GM12872 (cell line): ENCODE measurements around the gene SLC35A4.

Source experiments
- CTCF ChIP-seq: IDR thresholded peaks from 3 replicates; pipeline ENCODE4 v1.5.1; 2011; ENCODE audit warnings: low read depth, mild to moderate bottlenecking, low read length, moderate library complexity; ENCODE audit not compliant: insufficient read depth

SLC35A4 gene

DNA sequence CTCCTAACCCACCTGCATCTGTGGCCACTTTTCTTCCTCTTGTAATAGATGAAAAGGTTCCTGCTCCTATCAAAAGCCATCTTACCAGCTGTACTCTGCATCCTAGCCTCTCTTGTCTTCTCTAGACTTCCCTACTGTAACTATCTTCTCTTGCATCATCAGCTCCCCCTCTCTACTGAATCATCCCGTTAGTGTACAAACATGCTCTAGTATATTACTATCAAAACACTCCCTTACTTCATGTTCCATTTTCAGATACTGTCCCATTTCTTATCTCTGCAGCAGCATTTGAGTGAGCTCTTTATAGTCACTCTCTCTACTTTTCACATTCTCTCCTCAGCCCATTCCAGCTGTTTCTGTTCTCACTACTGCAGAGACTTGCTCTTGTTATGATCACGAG is 10.2 kb upstream of the SLC35A4 start:
- no peak for TF ChIP-seq CTCF

DNA sequence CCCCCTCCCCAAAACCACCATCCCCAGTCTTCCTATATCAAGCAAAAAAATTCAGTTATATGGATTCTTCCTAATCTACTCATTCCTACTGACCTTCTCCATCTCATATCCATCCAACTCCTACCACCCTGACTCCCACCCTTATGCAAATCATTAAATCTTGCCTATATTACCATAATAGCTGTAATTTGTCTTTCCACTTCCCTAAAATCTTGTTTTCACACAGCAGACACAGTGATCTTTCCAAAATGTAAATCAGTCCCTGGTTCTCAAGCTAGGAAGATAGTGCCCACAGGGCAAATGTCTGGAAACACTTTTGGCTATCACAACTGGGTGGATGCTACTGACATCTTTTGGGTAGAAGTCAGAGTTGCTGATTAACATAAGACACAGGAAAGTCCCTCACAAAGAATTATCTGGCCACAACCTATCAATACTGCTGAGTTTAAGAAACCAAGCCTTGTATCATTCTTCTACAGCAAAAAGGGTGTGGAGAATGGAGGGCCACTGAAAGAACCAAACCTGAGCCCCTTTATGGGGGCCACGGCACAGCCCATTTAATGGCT is 8.8 kb upstream of the SLC35A4 start:
- TF ChIP-seq CTCF: no peak

DNA sequence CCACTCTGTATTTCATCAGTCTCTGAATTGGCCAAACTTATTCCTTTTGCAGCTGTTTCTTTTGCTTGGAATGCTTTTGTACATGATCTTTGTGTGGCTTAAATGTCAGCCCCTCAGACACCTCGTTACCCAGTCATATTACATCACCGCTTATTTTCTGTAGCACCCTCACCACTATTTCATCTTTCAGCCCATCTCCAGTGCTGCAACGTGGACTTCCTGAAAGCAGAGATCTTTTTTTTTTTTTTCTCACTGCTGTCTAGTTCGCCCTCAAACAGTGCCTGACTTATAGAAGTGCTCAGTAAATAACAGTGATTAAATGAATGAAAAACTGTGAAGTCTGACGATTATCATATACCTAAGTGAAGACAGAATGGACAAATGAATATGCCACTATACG is 8.2 kb upstream of the SLC35A4 start:
- TF ChIP-seq CTCF: no peak

DNA sequence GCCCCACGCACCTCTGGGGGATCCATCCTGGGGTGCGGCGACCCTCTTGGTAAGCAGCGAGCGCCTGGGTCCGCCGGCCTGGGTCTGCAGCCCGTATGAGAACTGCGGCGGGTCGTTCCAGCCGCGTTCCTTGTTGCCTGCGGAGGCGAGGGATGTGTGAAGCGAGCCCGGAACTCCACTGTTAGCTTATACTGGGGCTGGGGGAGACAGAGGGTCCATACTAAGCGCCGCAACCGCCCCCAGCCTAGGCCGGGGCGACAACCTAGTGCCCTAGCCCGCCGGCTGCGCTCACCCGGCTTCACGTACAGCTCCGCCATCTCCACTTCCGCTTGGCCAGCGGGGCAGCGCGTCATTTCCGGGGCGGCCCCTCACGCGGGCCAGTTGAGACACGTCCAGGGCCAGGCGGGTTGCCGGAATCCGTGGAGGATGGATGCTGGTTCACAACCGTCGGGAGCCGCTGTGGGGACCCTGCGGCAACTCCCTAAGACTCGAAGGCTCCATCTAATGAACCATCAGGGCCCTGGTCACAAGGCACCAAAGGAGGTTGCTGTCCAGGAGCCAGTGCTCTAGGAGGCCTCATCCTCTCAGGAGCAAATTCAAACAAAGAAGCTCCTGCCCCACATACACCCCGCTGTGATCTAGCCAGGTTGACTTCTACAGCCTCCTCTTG is 7.4 kb upstream of the SLC35A4 start, which contains the start of gene SRA1:
SRA1 (minus strand) TSS at position 338 of the 670 bp plus-strand sequence; CDS start at position 317, 21 bp downstream.
- no peak for TF ChIP-seq CTCF

DNA sequence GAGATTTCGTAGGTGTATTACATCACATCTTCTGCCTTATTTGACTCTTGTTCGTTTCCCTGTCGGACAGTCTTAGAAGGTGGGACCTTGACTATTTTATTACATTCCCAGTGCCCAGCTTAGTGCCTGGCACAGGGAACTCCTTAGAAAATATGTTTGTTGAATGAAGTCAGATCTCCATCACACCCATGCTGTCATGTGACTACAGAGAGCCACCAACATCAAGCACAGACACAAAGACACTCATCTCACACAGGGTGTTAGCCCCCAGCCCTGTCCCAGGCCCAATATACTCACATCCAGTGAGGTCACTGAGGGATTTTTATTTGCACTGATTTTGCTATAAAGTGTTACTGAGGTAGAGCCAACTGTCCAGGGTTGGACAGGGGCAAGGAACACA is 6.7 kb upstream of the SLC35A4 start:
- no peak for TF ChIP-seq CTCF

DNA sequence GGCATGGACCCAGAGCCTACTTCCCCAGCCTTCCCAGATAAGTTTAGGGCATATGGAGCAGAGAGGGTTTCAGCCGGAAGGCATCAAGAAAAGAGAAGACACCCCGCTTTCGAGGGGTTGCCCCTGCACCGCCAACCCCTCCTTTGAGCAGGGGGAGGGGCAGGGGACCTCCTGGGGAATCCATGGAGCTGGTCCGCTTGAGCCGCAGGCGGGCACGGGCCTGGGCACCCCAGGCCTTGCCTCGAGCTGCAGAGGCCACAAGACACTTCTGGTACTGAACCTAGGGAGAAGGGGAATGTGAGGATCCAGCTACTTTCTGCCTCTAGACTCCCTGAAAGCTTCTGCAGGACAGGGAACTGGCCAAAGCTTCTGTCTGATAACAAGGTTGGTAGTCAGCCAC is 6.1 kb upstream of the SLC35A4 start:
- no peak for TF ChIP-seq CTCF

DNA sequence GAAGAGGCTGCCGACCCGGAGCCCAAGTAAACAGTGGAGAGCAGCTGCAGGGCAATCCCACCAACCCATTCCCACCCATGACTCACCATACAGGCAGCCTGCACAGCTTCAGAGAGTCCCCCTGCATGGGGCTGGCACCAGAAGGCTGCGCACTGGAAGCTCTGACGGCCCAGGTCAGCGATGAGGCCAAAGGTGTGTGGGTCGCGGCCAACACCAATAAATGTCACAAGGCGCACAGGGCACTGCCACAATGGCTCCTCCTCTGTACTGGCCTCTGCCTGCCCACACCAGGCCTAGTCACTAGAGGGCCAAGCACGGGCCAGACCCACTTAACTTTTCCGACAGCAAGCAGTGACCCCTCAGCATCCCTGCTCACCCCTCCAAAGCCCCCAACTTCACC is 4.4 kb upstream of the SLC35A4 start:
- TF ChIP-seq CTCF: no peak
